SU-DHL-6 (cell line): Measurements from ENCODE around the gene ATF6B.

ENCODE experiments used
- H2AFZ ChIP-seq: fragments of 200-600 bp; sonication (generic); 2 replicates; pipeline ENCODE4 v1.6.1; 2014; ENCODE audit warnings: low read depth, mild to moderate bottlenecking, moderate library complexity, mixed read lengths, antibody characterized with exemption, low read length; ENCODE audit not compliant: severe bottlenecking
- H3F3A ChIP-seq: fragments of 200-600 bp; shearing (Covaris generic); 2 replicates; pipeline ENCODE4 v1.6.0; 2016; ENCODE audit warnings: antibody characterized with exemption, mild to moderate bottlenecking; ENCODE audit not compliant: insufficient read depth
- H3K27ac ChIP-seq: fragments of 200-600 bp; sonication (generic); 2 replicates; pipeline ENCODE4 v1.5.1; 2016; ENCODE audit warnings: low read depth, mild to moderate bottlenecking, low read length, moderate library complexity, mixed read lengths
- H3K27me3 ChIP-seq: fragments of 200-600 bp; sonication (generic), shearing (Covaris generic); 2 replicates; pipeline ENCODE4 v1.6.0; 2014; ENCODE audit warnings: mild to moderate bottlenecking, low read length
- H3K36me3 ChIP-seq: fragments of 200-600 bp; sonication (generic); 2 replicates; pipeline ENCODE4 v1.6.1; 2014; ENCODE audit warnings: mild to moderate bottlenecking, low read length, mixed read lengths
- H3K4me2 ChIP-seq: fragments of 300-600, 200-600 bp; shearing (Covaris generic), sonication (generic); 2 replicates; pipeline ENCODE4 v1.6.0; 2014; ENCODE audit warnings: low read length, low read depth, mild to moderate bottlenecking; ENCODE audit not compliant: poor library complexity, severe bottlenecking
- H3K4me3 ChIP-seq: fragments of 200-600 bp; sonication (generic); 2 replicates; pipeline ENCODE4 v1.5.1; 2014; ENCODE audit warnings: antibody characterized with exemption, low read length, mild to moderate bottlenecking, mixed read lengths; ENCODE audit not compliant: insufficient read depth, poor library complexity, severe bottlenecking
- H3K79me2 ChIP-seq: fragments of 200-600 bp; sonication (generic); 2 replicates; pipeline ENCODE4 v1.6.1; 2014; ENCODE audit warnings: mild to moderate bottlenecking, low read length, moderate library complexity; ENCODE audit not compliant: insufficient read depth
- H3K9ac ChIP-seq: fragments of 200-600 bp; sonication (generic); 2 replicates; pipeline ENCODE4 v1.7.0; 2014; ENCODE audit warnings: mild to moderate bottlenecking, low read length
- H3K9me2 ChIP-seq: fragments of 200-600 bp; sonication (generic); replicated peaks from 2 replicates; pipeline ENCODE4 v1.6.1; 2014; ENCODE audit warnings: low read length; ENCODE audit not compliant: insufficient read depth
- H3K9me3 ChIP-seq: fragments of 200-600 bp; sonication (generic); 2 replicates; pipeline ENCODE4 v1.6.1; 2014; ENCODE audit warnings: low read length, mixed read lengths; ENCODE audit not compliant: insufficient read depth
- H4K20me1 ChIP-seq: fragments of 200-600 bp; sonication (generic); 2 replicates; pipeline ENCODE4 v1.6.1; 2014; ENCODE audit warnings: low read depth, mild to moderate bottlenecking, antibody characterized with exemption, low read length, moderate library complexity, mixed read lengths
- CTCF ChIP-seq: fragments of 200-600 bp; sonication (generic); IDR thresholded peaks from one replicate; pipeline ENCODE4 v1.5.1; 2017; ENCODE audit warnings: antibody characterized with exemption, mild to moderate bottlenecking, low read length, moderate library complexity; ENCODE audit not compliant: insufficient read depth, poor library complexity, severe bottlenecking
- EZH2phosphoT487 ChIP-seq: fragments of 200-600 bp; sonication (generic), shearing (Covaris generic); conservative IDR thresholded peaks from 2 replicates; pipeline ENCODE4 v1.6.1; 2018; ENCODE audit warnings: mild to moderate bottlenecking, antibody characterized with exemption, low read length, moderate library complexity, mixed read lengths

ATF6B gene

GRCh38 chr6:32073613-32074012 lies 54.4 kb downstream of the ATF6B start:
- no peaks in the 10 kb centered on the region for H3K36me3 ChIP-seq
- no peaks in the 10 kb centered on the region for H3F3A ChIP-seq
- no peaks in the 10 kb centered on the region for H4K20me1 ChIP-seq
- H2AFZ ChIP-seq = no peak overlapping the region
- H3K9me3 ChIP-seq = no peaks in the 10 kb centered on the region
- H3K27ac ChIP-seq = no peak overlapping the region
- H3K9me2 ChIP-seq = no peaks in the 10 kb centered on the region
- no peaks in the 10 kb centered on the region; the same call in 1 of the 2 replicates for H3K27me3 ChIP-seq
- H3K79me2 ChIP-seq = no peaks in the 10 kb centered on the region
- H3K9ac ChIP-seq = no peak overlapping the region
- no peak overlapping the region for H3K4me2 ChIP-seq
- no peak for TF ChIP-seq CTCF
- TF ChIP-seq EZH2phosphoT487 = no peak
- H3K4me3 ChIP-seq = no peak overlapping the region

GRCh38 chr6:32073101-32073500 lies 54.9 kb downstream of the ATF6B start:
- H3K4me3 ChIP-seq = no peak overlapping the region

GRCh38 chr6:32070814-32071543 lies 57.1 kb downstream of the ATF6B start:
- TF ChIP-seq EZH2phosphoT487 (no peak), CTCF (no peak)
- no peak overlapping the region for H3K9ac ChIP-seq

More at GRCh38 chr6:32073101-32073500, 54.9 kb downstream of the ATF6B start:
- no peaks in the 10 kb centered on the region; the same call in 1 of the 2 replicates for H3K27me3 ChIP-seq
- H3K79me2 ChIP-seq = no peaks in the 10 kb centered on the region
- no peaks in the 10 kb centered on the region for H4K20me1 ChIP-seq
- H3F3A ChIP-seq = no peaks in the 10 kb centered on the region
- no peaks in the 10 kb centered on the region for H3K36me3 ChIP-seq
- H3K9me3 ChIP-seq = no peaks in the 10 kb centered on the region
- TF ChIP-seq EZH2phosphoT487 (no peak), CTCF (no peak)
- no peak overlapping the region for H3K4me2 ChIP-seq
- no peak overlapping the region for H3K27ac ChIP-seq
- no peaks in the 10 kb centered on the region for H3K9me2 ChIP-seq
- H2AFZ ChIP-seq = no peak overlapping the region
- no peak overlapping the region for H3K9ac ChIP-seq

More at GRCh38 chr6:32070814-32071543, 57.1 kb downstream of the ATF6B start:
- no peak overlapping the region for H3K27ac ChIP-seq
- no peaks in the 10 kb centered on the region for H3K9me3 ChIP-seq
- no peaks in the 10 kb centered on the region for H3K36me3 ChIP-seq
- H3K4me2 ChIP-seq = no peak overlapping the region
- H3K9me2 ChIP-seq = no peaks in the 10 kb centered on the region
- no peaks in the 10 kb centered on the region for H3K79me2 ChIP-seq
- H3K4me3 ChIP-seq = no peak overlapping the region
- H2AFZ ChIP-seq = no peak overlapping the region
- H4K20me1 ChIP-seq = no peaks in the 10 kb centered on the region
- no peaks in the 10 kb centered on the region for H3F3A ChIP-seq
- H3K27me3 ChIP-seq = no peaks in the 10 kb centered on the region
